Ishikawa (cell line): ENCODE data around the gene CTAG1A.

Experiments used
- EGR1 ChIP-seq: IDR thresholded peaks from 2 replicates; pipeline ENCODE4 v1.6.1; 2012
- ZBTB7A ChIP-seq: IDR thresholded peaks from 2 replicates; pipeline ENCODE4 v1.6.1; 2012; ENCODE audit warnings: low read depth

GRCh38 chrX:154592505-154592904, 7.6 kb downstream of the CTAG1A start:
- TF ChIP-seq EGR1: no peak
- no peak for TF ChIP-seq ZBTB7A
